K562 (cell line): ENCODE results near the gene RIIAD1. TPM values are rescaled to one million over a fixed set of nuclear protein-coding genes. Genes with fewer than 3 reads are reported as not detected.

ENCODE experiments used
- ATAC-seq: fragments of 200-7000 bp; cut with Tn5 transposase; 3 replicates; pipeline ENCODE4 v1.9.1; 2020; ENCODE audit warnings: moderate library complexity
- BruUV-seq: library from RNA; stranded (reverse); fragments of 400-500 nt; replicated peaks from 2 replicates; lab custom pipeline; 2021; lab: Mats Ljungman, UMichigan
- CTCF ChIA-PET: fragments of 300-600 bp; formaldehyde crosslinking; extraction: SDS; loops from one replicate; lab custom pipeline; 2021; ENCODE audit warnings: low intra/inter-chr PET ratio; lab: Yijun Ruan, JAX
- POLR2A ChIA-PET: fragments of 300-600, 350-650 bp; sonication (Branson Sonifier 250); formaldehyde crosslinking; extraction: SDS; loops from one replicate; lab custom pipeline; 2021; ENCODE audit warnings: antibody characterized with exemption, inconsistent platforms; lab: Yijun Ruan, JAX
- DNase-seq, 4 experiments: peaks; one replicate each; pipeline versions ENCODE4 v3.0.0 to v3.0.0-alpha.2; 2011 to 2018; ENCODE audit warnings: low spot score in 3 of 4, mixed read lengths in 3 of 4; ENCODE audit errors: extremely low read depth in 1 of 4
- FAIRE-seq: peaks from 2 replicates; lab custom pipeline; 2011; peaks lifted over from hg19 to GRCh38; lab: Jason Lieb, UNC
- H2AFZ ChIP-seq: 2 replicates; pipeline ENCODE4 v1.6.0; 2011; ENCODE audit warnings: low read depth, low read length, control low read depth, inconsistent platforms
- H3K27ac ChIP-seq: fragments of 200-600 bp; 3 replicates; pipeline ENCODE4 v1.8.0; 2011; ENCODE audit warnings: low read depth, mild to moderate bottlenecking, control low read depth, inconsistent platforms, low read length, moderate library complexity, mixed read lengths; ENCODE audit errors: extremely low read depth
- H3K27me3 ChIP-seq, 2 experiments: fragments of 300-600 bp in 1 of 2; 2 replicates in 1 of 2; 3 replicates in 1 of 2; pipeline versions ENCODE4 v1.6.0 to v1.8.0; 2011; ENCODE audit warnings: inconsistent platforms in 2 of 2, low read length in 2 of 2, mild to moderate bottlenecking in 1 of 2, mixed read lengths in 1 of 2, moderate library complexity in 1 of 2; ENCODE audit not compliant: control insufficient read depth in 2 of 2, insufficient read depth in 2 of 2
- H3K36me3 ChIP-seq: fragments of 300-600 bp; 3 replicates; pipeline ENCODE4 v1.8.0; 2011; ENCODE audit warnings: mild to moderate bottlenecking, low read length, inconsistent platforms; ENCODE audit not compliant: control insufficient read depth, insufficient read depth
- H3K4me1 ChIP-seq, 2 experiments: fragments of 200-600 bp in 1 of 2; replicated peaks in 1 of 2; 2 replicates in 1 of 2; 3 replicates in 1 of 2; pipeline versions ENCODE4 v1.5.1 to v1.8.0; 2011; ENCODE audit warnings: inconsistent platforms in 2 of 2, low read length in 2 of 2, mild to moderate bottlenecking in 1 of 2, mixed read lengths in 1 of 2, moderate library complexity in 1 of 2; ENCODE audit not compliant: control insufficient read depth in 2 of 2, insufficient read depth in 2 of 2
- H3K4me2 ChIP-seq: 2 replicates; pipeline ENCODE4 v1.6.1; 2011; ENCODE audit warnings: low read length, control low read depth, inconsistent platforms, mixed read lengths; ENCODE audit not compliant: insufficient read depth
- H3K4me3 ChIP-seq: fragments of 200-600 bp; sonication (generic), shearing (Covaris generic); 2 replicates; pipeline ENCODE4 v1.5.1; 2016; ENCODE audit warnings: control low read depth, inconsistent platforms
- H3K79me2 ChIP-seq: fragments of 200-600 bp; 3 replicates; pipeline ENCODE4 v1.8.0; 2011; ENCODE audit warnings: low read length, inconsistent platforms; ENCODE audit not compliant: control insufficient read depth, insufficient read depth
- H3K9ac ChIP-seq, 2 experiments: 2 replicates each; pipeline versions ENCODE4 v1.6.0 to v1.6.1; 2011; ENCODE audit warnings: low read depth in 2 of 2, low read length in 2 of 2, control low read depth in 1 of 2, inconsistent platforms in 1 of 2, mild to moderate bottlenecking in 1 of 2, mixed read lengths in 1 of 2; ENCODE audit not compliant: insufficient read depth in 1 of 2
- H3K9me1 ChIP-seq: one replicate; pipeline ENCODE4 v1.6.0; 2011; ENCODE audit warnings: inconsistent platforms, mild to moderate bottlenecking, low read length, moderate library complexity; ENCODE audit not compliant: control insufficient read depth, insufficient read depth
- H3K9me3 ChIP-seq: replicated peaks from 2 replicates; pipeline ENCODE4 v1.5.1; 2011; ENCODE audit warnings: low read depth, low read length, inconsistent platforms; ENCODE audit not compliant: control insufficient read depth, insufficient read depth
- H4K20me1 ChIP-seq: replicated peaks from 2 replicates; pipeline ENCODE4 v1.6.1; 2011; ENCODE audit warnings: low read length, inconsistent platforms, mixed read lengths; ENCODE audit not compliant: control insufficient read depth, insufficient read depth
- CBX5 ChIP-seq: IDR thresholded peaks from 2 replicates; pipeline ENCODE4 v1.6.1; 2014; ENCODE audit warnings: low read depth, borderline replicate concordance
- CHD7 ChIP-seq: fragments of 200-600 bp; sonication (generic); IDR thresholded peaks from one replicate; pipeline ENCODE4 v1.6.1; 2012; ENCODE audit warnings: mild to moderate bottlenecking, low read depth, low read length, inconsistent platforms
- KLF13 ChIP-seq: fragments of 450-650 bp; IDR thresholded peaks from 2 replicates; pipeline ENCODE4 v1.6.1; 2016; ENCODE audit warnings: missing genetic modification characterization, low read depth, mild to moderate bottlenecking, missing compliant biosample characterization, moderate library complexity, borderline replicate concordance
- PYGO2 ChIP-seq: fragments of 450-650 bp; IDR thresholded peaks from 2 replicates; pipeline ENCODE4 v1.6.1; 2016; ENCODE audit warnings: mild to moderate bottlenecking, missing genetic modification characterization, moderate library complexity, missing compliant biosample characterization
- SUPT5H ChIP-seq: fragments of 450-650 bp; IDR thresholded peaks from 2 replicates; pipeline ENCODE4 v1.6.1; 2016
- WGBS: fragments of 100-300 bp; shearing (Covaris generic); methylation state at CpG from one replicate; pipeline ENCODE4 v1.1.6; 2016; ENCODE audit warnings: low coverage, mixed read lengths; ENCODE audit not compliant: insufficient coverage; ENCODE audit errors: missing lambda C conversion rate; 5-methylcytosine and 5-hydroxymethylcytosine counted together
- in situ Hi-C: fragments of 300-500 bp; cut with MboI; formaldehyde crosslinking; loops from 4 replicates; pipeline ENCODE4 v1.15.0; 2018; ENCODE audit warnings: inconsistent platforms, mixed read lengths
- intact Hi-C: fragments of 100-400 bp; cut with micrococcal nuclease; formaldehyde crosslinking; loops from 2 replicates; pipeline ENCODE4 v1.14.2; 2022
- polyA plus RNA-seq, 8 experiments: library from polyadenylated mRNA; depleted of rRNA in 4 of 8; stranded (reverse) in 5 of 8; unstranded in 3 of 8; fragments of >200 nt; fragmentation: Nextera tagmentation in 2 of 8; fragmentation: Illumina TruSeq in 1 of 8; extraction: Ambion mirVana in 2 of 8; extraction: Trizol in 1 of 8; gene quantifications; 2 replicates each; pipeline versions ENCODE4 v1.2.1 to v1.2.3, GENCODE V29; 2011 to 2014; ENCODE audit warnings: inconsistent platforms in 1 of 8, missing spikeins in 1 of 8
- total RNA-seq, 7 experiments: library from RNA; depleted of rRNA in 6 of 7; stranded (reverse); fragments of >200 nt in 6 of 7; fragmentation: Illumina TruSeq in 2 of 7; extraction: Trizol in 2 of 7; gene quantifications; 2 replicates each; pipeline versions ENCODE4 v1.2.1 to v1.2.3, GENCODE V29; 2011 to 2021; ENCODE audit warnings: low replicate concordance in 1 of 7

RIIAD1 gene
- total and polyA plus RNA-seq, 9 of the 15 experiments (the other 6 are each of a cell fraction or from before 2014, with no cell fraction given) = not detected

GRCh38 chr1:151723726-151724370 is 2.5 kb downstream of the RIIAD1 start:
- H3K9me3 ChIP-seq = no peaks in the 10 kb centered on the region
- ChIA-PET CTCF (no interaction called here), POLR2A (interaction anchor here (0.6 to 0.9 kb wide), 5 partner anchors 14 to 130 kb away, joined by 3 to 5 read pairs (median 4); no protein-coding TSS in a partner anchor)
- no TSS peak for BruUV-seq
- TF ChIP-seq SUPT5H = no peak
- no peak for TF ChIP-seq PYGO2 (tag)
- TF ChIP-seq KLF13 (tag) = no peak
- TF ChIP-seq CBX5 = no peak
- TF ChIP-seq CHD7 = no peak
- no peak overlapping the region for H3K9ac ChIP-seq
- H3K4me3 ChIP-seq = no peak overlapping the region
- H4K20me1 ChIP-seq = no peaks in the 10 kb centered on the region
- no peaks in the 10 kb centered on the region for H3K9me1 ChIP-seq
- intact Hi-C loops = no loop called here
- H3K4me2 ChIP-seq = no peak overlapping the region
- no peak overlapping the region for H2AFZ ChIP-seq
- no peaks in the 10 kb centered on the region for H3K79me2 ChIP-seq
- 0% methylated on average over 3 of the region's 3 CpGs for WGBS
- FAIRE-seq = no peak
- H3K27me3 ChIP-seq = peaks cover 45 to 53% of the 10 kb centered on the region in 2 experiments
- no peak for ATAC-seq
- H3K36me3 ChIP-seq = no peaks in the 10 kb centered on the region
- H3K27ac ChIP-seq = no peak overlapping the region
- no peak for DNase-seq
- peaks cover 0 to 4% of the 10 kb centered on the region in 2 experiments; a peak in 3 of 5 replicates for H3K4me1 ChIP-seq
- in situ Hi-C loops = no loop called here
